ENCODE results near the gene G6PD.
"Not testable (repeated sequence)": the region's sequence is repeated elsewhere in the genome, so short reads cannot be mapped to it uniquely, and the experiment has no call there.

Gene G6PD

DNA sequence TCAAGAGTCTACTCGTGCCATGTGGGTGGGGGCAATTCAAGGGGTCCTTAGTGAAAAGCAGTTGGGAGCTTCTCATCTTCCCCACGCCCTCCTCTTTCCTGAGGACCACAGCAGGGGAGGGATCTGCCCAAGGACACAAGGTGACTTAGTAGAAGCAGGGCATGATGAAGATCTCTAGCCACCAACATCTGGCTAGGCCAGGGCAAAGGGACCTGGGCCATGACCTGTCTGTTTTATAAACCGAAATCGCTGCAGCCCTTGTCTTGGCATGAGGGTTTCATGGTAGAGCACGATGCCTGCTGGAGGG, 5.1 kb downstream of the G6PD start:
- Histone ChIP-seq H3K79me2 (ENCODE audit: control insufficient read depth, insufficient read depth, low read length) (no peaks in the 10 kb centered on the region), H3K79me1 (ENCODE audit: low read length) (no peaks in the 10 kb centered on the region), H3K56ac (ENCODE audit: low read length) (no peak overlapping the region), H3K27ac (ENCODE audit: low read depth, low read length) (no peak overlapping the region), H3K27me3 (ENCODE audit: insufficient read depth, low read length, poor library complexity) (no peaks in the 10 kb centered on the region), H3K36me3 (ENCODE audit: control insufficient read depth, insufficient read depth, low read length) (no peaks in the 10 kb centered on the region), H2BK5ac (ENCODE audit: low read length) (no peak overlapping the region), H4K8ac (ENCODE audit: low read depth, low read length) (no peak overlapping the region), H2BK15ac (replicated peaks; ENCODE audit: low read depth) (no peak overlapping the region), H3K4me3 (ENCODE audit: low read length) (no peak overlapping the region), H3K23ac (ENCODE audit: low read length) (no peak overlapping the region), H3K4me2 (ENCODE audit: low read length) (no peak overlapping the region), H3K4ac (ENCODE audit: low read depth, low read length) (no peak overlapping the region), H2AK5ac (ENCODE audit: low read length) (no peak overlapping the region), H3K4me1 (ENCODE audit: control insufficient read depth, low read depth, low read length) (no peaks in the 10 kb centered on the region), H2BK120ac (ENCODE audit: low read depth, low read length) (no peak overlapping the region), H3K18ac (ENCODE audit: low read length) (no peak overlapping the region), H3K9ac (ENCODE audit: low read length) (no peak overlapping the region), H4K5ac (ENCODE audit: low read length) (no peak overlapping the region)
- no peak for DNase-seq
- WGBS (ENCODE audit: extremely low coverage, insufficient coverage, low lambda C conversion rate) = no CpG with 5 or more reads among the region's 5 CpGs

GRCh38 chrX:154540897-154541535, 5.6 kb downstream of the G6PD start:
- H2BK15ac ChIP-seq (replicated peaks; ENCODE audit: low read depth) = no peak overlapping the region
- H3K4me3 ChIP-seq (ENCODE audit: low read length) = no peak overlapping the region
- no peak overlapping the region for H3K27ac ChIP-seq (ENCODE audit: low read depth, low read length)

DNA sequence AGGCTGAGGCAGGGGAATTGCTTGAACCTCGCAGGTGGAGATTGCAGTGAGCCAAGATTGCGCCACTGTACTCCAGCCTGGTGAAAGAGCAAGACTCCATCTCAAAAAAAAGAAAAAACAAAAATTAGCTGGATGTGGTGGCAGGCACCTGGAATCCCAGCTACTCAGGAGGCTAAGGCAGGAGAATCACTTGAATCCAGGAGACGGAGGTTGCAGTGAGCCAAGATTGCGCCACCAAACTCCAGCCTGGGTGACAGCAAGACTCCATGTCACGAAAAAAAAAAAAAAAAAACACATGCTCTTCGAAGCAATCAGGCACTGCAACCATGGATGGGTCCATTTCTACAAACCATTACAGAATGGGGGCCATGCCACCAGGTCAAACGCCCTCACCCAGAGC, 6.3 kb downstream of the G6PD start:
- no CpG with 5 or more reads among the region's 7 CpGs for WGBS (ENCODE audit: extremely low coverage, insufficient coverage, low lambda C conversion rate)
- H2BK15ac ChIP-seq (replicated peaks; ENCODE audit: low read depth); H3K27ac ChIP-seq (ENCODE audit: low read depth, low read length): not testable (repeated sequence)

More at GRCh38 chrX:154540897-154541535, 5.6 kb downstream of the G6PD start:
- Histone ChIP-seq H2BK5ac (ENCODE audit: low read length) (no peak overlapping the region), H3K79me2 (ENCODE audit: control insufficient read depth, insufficient read depth, low read length) (no peaks in the 10 kb centered on the region), H3K4ac (ENCODE audit: low read depth, low read length) (no peak overlapping the region), H3K9ac (ENCODE audit: low read length) (no peak overlapping the region), H2BK120ac (ENCODE audit: low read depth, low read length) (no peak overlapping the region), H3K27me3 (ENCODE audit: insufficient read depth, low read length, poor library complexity) (no peaks in the 10 kb centered on the region), H3K36me3 (ENCODE audit: control insufficient read depth, insufficient read depth, low read length) (no peaks in the 10 kb centered on the region), H3K4me2 (ENCODE audit: low read length) (no peak overlapping the region), H3K56ac (ENCODE audit: low read length) (no peak overlapping the region), H3K4me1 (ENCODE audit: control insufficient read depth, low read depth, low read length) (no peaks in the 10 kb centered on the region), H3K79me1 (ENCODE audit: low read length) (no peaks in the 10 kb centered on the region), H3K23ac (ENCODE audit: low read length) (no peak overlapping the region), H3K18ac (ENCODE audit: low read length) (no peak overlapping the region), H4K8ac (ENCODE audit: low read depth, low read length) (no peak overlapping the region), H4K5ac (ENCODE audit: low read length) (no peak overlapping the region), H2AK5ac (ENCODE audit: low read length) (no peak overlapping the region)
- DNase-seq = no peak
- WGBS (ENCODE audit: extremely low coverage, insufficient coverage, low lambda C conversion rate) = no CpG with 5 or more reads among the region's 19 CpGs

GRCh38 chrX:154539077-154539476, 7.6 kb downstream of the G6PD start:
- no peak overlapping the region for H2AK5ac ChIP-seq (ENCODE audit: low read length)
- no peak for DNase-seq
- no peaks in the 10 kb centered on the region for H3K79me2 ChIP-seq (ENCODE audit: control insufficient read depth, insufficient read depth, low read length)
- no peak overlapping the region for H3K4me3 ChIP-seq (ENCODE audit: low read length)
- H3K23ac ChIP-seq (ENCODE audit: low read length) = no peak overlapping the region
- H3K18ac ChIP-seq (ENCODE audit: low read length) = no peak overlapping the region
- H3K4ac ChIP-seq (ENCODE audit: low read depth, low read length) = no peak overlapping the region
- H3K27ac ChIP-seq (ENCODE audit: low read depth, low read length) = no peak overlapping the region
- no peaks in the 10 kb centered on the region for H3K36me3 ChIP-seq (ENCODE audit: control insufficient read depth, insufficient read depth, low read length)
- H2BK5ac ChIP-seq (ENCODE audit: low read length) = no peak overlapping the region
- H4K5ac ChIP-seq (ENCODE audit: low read length) = no peak overlapping the region
- no peak overlapping the region for H3K9ac ChIP-seq (ENCODE audit: low read length)
- H3K4me1 ChIP-seq (ENCODE audit: control insufficient read depth, low read depth, low read length) = no peaks in the 10 kb centered on the region
- WGBS (ENCODE audit: extremely low coverage, insufficient coverage, low lambda C conversion rate) = no CpG with 5 or more reads among the region's 8 CpGs
- H4K8ac ChIP-seq (ENCODE audit: low read depth, low read length) = no peak overlapping the region
- H2BK120ac ChIP-seq (ENCODE audit: low read depth, low read length) = no peak overlapping the region
- no peaks in the 10 kb centered on the region for H3K79me1 ChIP-seq (ENCODE audit: low read length)
- no peaks in the 10 kb centered on the region for H3K27me3 ChIP-seq (ENCODE audit: insufficient read depth, low read length, poor library complexity)
- no peak overlapping the region for H2BK15ac ChIP-seq (replicated peaks; ENCODE audit: low read depth)
- H3K4me2 ChIP-seq (ENCODE audit: low read length) = no peak overlapping the region
- H3K56ac ChIP-seq (ENCODE audit: low read length) = no peak overlapping the region

More for the DNA sequence above, 6.3 kb downstream of the G6PD start:
- DNase-seq; H3K4me1 ChIP-seq (ENCODE audit: control insufficient read depth, low read depth, low read length); H3K4me3 ChIP-seq (ENCODE audit: low read length); H2AK5ac ChIP-seq (ENCODE audit: low read length); H3K56ac ChIP-seq (ENCODE audit: low read length); H2BK120ac ChIP-seq (ENCODE audit: low read depth, low read length); H2BK5ac ChIP-seq (ENCODE audit: low read length); H3K4ac ChIP-seq (ENCODE audit: low read depth, low read length); H3K79me2 ChIP-seq (ENCODE audit: control insufficient read depth, insufficient read depth, low read length); H3K23ac ChIP-seq (ENCODE audit: low read length); H3K27me3 ChIP-seq (ENCODE audit: insufficient read depth, low read length, poor library complexity); H4K8ac ChIP-seq (ENCODE audit: low read depth, low read length); H3K4me2 ChIP-seq (ENCODE audit: low read length); H3K9ac ChIP-seq (ENCODE audit: low read length); H4K5ac ChIP-seq (ENCODE audit: low read length); H3K18ac ChIP-seq (ENCODE audit: low read length); H3K36me3 ChIP-seq (ENCODE audit: control insufficient read depth, insufficient read depth, low read length); H3K79me1 ChIP-seq (ENCODE audit: low read length): not testable (repeated sequence)

DNA sequence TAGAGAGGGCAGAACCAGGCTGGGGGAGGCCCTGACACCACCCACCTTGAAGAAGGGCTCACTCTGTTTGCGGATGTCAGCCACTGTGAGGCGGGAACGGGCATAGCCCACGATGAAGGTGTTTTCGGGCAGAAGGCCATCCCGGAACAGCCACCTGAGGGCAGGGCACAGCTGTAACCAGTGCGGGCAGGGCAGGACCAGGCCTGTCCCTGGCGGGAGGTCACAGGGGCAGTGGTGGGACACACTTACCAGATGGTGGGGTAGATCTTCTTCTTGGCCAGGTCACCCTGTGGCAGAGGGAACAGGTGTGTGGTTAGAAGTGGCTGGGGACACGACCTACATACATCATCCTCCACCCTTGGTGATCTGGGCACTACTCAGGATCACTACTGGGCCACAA, 10.8 kb downstream of the G6PD start:
- H3K36me3 ChIP-seq (ENCODE audit: control insufficient read depth, insufficient read depth, low read length) = no peaks in the 10 kb centered on the region
- no CpG with 5 or more reads among the region's 9 CpGs for WGBS (ENCODE audit: extremely low coverage, insufficient coverage, low lambda C conversion rate)

More for the DNA sequence above, 10.8 kb downstream of the G6PD start:
- Histone ChIP-seq H3K79me2 (ENCODE audit: control insufficient read depth, insufficient read depth, low read length) (no peaks in the 10 kb centered on the region), H3K27ac (ENCODE audit: low read depth, low read length) (no peak overlapping the region), H4K5ac (ENCODE audit: low read length) (no peak overlapping the region), H2BK15ac (replicated peaks; ENCODE audit: low read depth) (no peak overlapping the region), H3K56ac (ENCODE audit: low read length) (no peak overlapping the region), H3K4ac (ENCODE audit: low read depth, low read length) (no peak overlapping the region), H3K18ac (ENCODE audit: low read length) (no peak overlapping the region), H4K8ac (ENCODE audit: low read depth, low read length) (no peak overlapping the region), H3K4me2 (ENCODE audit: low read length) (no peak overlapping the region), H3K27me3 (ENCODE audit: insufficient read depth, low read length, poor library complexity) (no peaks in the 10 kb centered on the region), H3K9ac (ENCODE audit: low read length) (no peak overlapping the region), H2BK120ac (ENCODE audit: low read depth, low read length) (no peak overlapping the region), H3K79me1 (ENCODE audit: low read length) (no peaks in the 10 kb centered on the region), H3K4me3 (ENCODE audit: low read length) (no peak overlapping the region), H3K23ac (ENCODE audit: low read length) (no peak overlapping the region), H2BK5ac (ENCODE audit: low read length) (no peak overlapping the region), H2AK5ac (ENCODE audit: low read length) (no peak overlapping the region), H3K4me1 (ENCODE audit: control insufficient read depth, low read depth, low read length) (no peaks in the 10 kb centered on the region)
- DNase-seq = no peak

All from mesendoderm (in vitro differentiated cells).